Measurements from ENCODE around the gene IDH3G.

Gene IDH3G

DNA sequence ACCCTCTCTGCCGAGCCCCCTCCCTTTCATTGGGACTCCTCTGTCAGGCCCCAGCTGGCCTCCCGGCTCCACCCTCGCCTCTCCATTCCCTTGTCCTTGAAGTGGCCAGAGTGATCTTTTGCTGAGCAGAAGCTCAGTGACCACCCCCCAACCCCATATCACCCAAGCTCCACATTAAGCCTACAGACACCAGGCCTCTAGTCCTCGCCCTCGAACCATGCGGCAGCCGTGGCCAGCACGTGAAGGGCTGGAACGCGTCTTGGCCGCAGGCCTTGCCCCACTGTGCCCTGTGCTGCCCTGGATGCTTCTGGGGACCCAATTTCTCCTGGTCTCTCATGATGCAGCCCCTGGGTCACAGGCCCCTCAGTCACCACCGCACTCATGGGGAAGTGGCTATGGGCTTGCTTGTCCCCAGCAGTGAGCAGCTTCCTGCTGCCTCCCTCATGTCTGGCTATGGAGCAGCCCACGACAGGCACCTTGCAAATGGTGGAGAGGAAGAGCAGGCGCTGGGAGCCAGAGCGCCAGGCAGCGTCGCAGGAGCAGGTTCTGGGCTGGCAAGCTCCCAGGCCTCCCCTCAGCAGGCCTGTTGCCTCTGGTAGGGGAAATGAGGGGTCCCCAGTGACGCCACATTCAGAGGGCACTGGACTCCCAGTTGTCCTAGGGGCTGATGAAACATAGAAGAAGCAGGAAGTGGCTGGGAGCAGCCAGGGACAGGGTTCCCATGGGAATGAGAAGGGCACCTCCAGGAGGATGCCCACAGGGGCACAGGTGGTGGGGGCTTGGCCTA, 14.1 kb downstream of the IDH3G start:
- no peak overlapping the region for H3K27ac ChIP-seq (ENCODE audit: low read depth, low read length, poor library complexity, severe bottlenecking)
- H4K20me1 ChIP-seq (ENCODE audit: insufficient read depth, low read length): no peaks in the 10 kb centered on the region
- no peaks in the 10 kb centered on the region for H3K27me3 ChIP-seq (ENCODE audit: insufficient read depth, low read length)
- peaks cover 7% of the 10 kb centered on the region; the same call in 1 of the 2 replicates for H3K36me3 ChIP-seq (ENCODE audit: insufficient read depth, low read length)
- no peaks in the 10 kb centered on the region for H3K79me2 ChIP-seq (ENCODE audit: insufficient read depth, low read length)
- TF ChIP-seq EZH2 (IDR thresholded peaks at IDR 0.05; ENCODE audit: borderline replicate concordance, low read length) (no peak), CTCF (IDR thresholded peaks at IDR 0.05; ENCODE audit: low read length) (no peak)
- H3F3A ChIP-seq (ENCODE audit: insufficient read depth, low read length): no peaks in the 10 kb centered on the region
- H3K9me3 ChIP-seq (ENCODE audit: low read length): no peaks in the 10 kb centered on the region
- no peak overlapping the region for H3K9ac ChIP-seq (ENCODE audit: low read length)
- H3K4me2 ChIP-seq (ENCODE audit: low read length): no peak overlapping the region
- peaks cover 3% of the 10 kb centered on the region for H3K4me1 ChIP-seq (ENCODE audit: insufficient read depth, low read length, severe bottlenecking)
- no peak overlapping the region for H2AFZ ChIP-seq (ENCODE audit: low read length)
- H3K4me3 ChIP-seq (ENCODE audit: low read depth, low read length, poor library complexity, severe bottlenecking): no peak overlapping the region
- H3K9me2 ChIP-seq (ENCODE audit: low read depth, low read length): no peaks in the 10 kb centered on the region

DNA sequence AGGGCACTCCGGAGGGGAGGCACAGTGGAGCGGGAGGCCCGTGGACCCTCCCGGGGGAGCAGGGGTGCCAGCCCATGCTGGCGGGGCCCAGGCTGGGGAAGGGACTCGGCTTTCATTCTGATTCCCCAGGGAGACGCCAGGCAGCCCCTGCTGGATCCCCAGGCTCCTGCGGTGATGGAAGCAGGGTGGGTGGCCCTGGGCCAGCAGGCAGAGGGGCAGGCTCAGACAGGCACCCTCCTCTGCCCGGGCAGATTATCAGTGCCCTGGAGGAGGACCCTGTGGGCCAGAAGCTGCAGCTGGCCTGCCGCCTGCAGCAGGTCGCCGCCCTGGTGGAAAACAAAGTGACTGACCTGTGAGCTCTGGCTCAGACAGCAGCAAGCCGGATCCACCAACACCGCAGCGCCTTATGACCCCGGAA, 15.5 kb downstream of the IDH3G start:
- Histone ChIP-seq H2AFZ (ENCODE audit: low read length) (no peak overlapping the region), H3K9ac (ENCODE audit: low read length) (no peak overlapping the region), H3F3A (ENCODE audit: insufficient read depth, low read length) (no peaks in the 10 kb centered on the region), H3K27me3 (ENCODE audit: insufficient read depth, low read length) (no peaks in the 10 kb centered on the region), H3K27ac (ENCODE audit: low read depth, low read length, poor library complexity, severe bottlenecking) (no peak overlapping the region), H3K36me3 (ENCODE audit: insufficient read depth, low read length) (no peaks in the 10 kb centered on the region; the same call in 1 of the 2 replicates), H3K4me2 (ENCODE audit: low read length) (no peak overlapping the region), H3K9me3 (ENCODE audit: low read length) (no peaks in the 10 kb centered on the region), H3K79me2 (ENCODE audit: insufficient read depth, low read length) (no peaks in the 10 kb centered on the region), H3K4me1 (ENCODE audit: insufficient read depth, low read length, severe bottlenecking) (peaks cover 3% of the 10 kb centered on the region), H3K4me3 (ENCODE audit: low read depth, low read length, poor library complexity, severe bottlenecking) (no peak overlapping the region), H3K9me2 (ENCODE audit: low read depth, low read length) (no peaks in the 10 kb centered on the region), H4K20me1 (ENCODE audit: insufficient read depth, low read length) (no peaks in the 10 kb centered on the region)
- TF ChIP-seq CTCF (IDR thresholded peaks at IDR 0.05; ENCODE audit: low read length) (no peak; the same call in 1 of the 2 replicates), EZH2 (IDR thresholded peaks at IDR 0.05; ENCODE audit: borderline replicate concordance, low read length) (no peak)

- Histone ChIP-seq H3K4me3 (ENCODE audit: low read depth, low read length, poor library complexity, severe bottlenecking) (no peak overlapping the region), H3K27me3 (ENCODE audit: insufficient read depth, low read length) (no peaks in the 10 kb centered on the region), H3K27ac (ENCODE audit: low read depth, low read length, poor library complexity, severe bottlenecking) (no peak overlapping the region), H3K9ac (ENCODE audit: low read length) (no peak overlapping the region), H3K79me2 (ENCODE audit: insufficient read depth, low read length) (no peaks in the 10 kb centered on the region), H4K20me1 (ENCODE audit: insufficient read depth, low read length) (no peaks in the 10 kb centered on the region), H3K4me1 (ENCODE audit: insufficient read depth, low read length, severe bottlenecking) (peaks cover 3% of the 10 kb centered on the region), H3K9me2 (ENCODE audit: low read depth, low read length) (no peaks in the 10 kb centered on the region), H3K4me2 (ENCODE audit: low read length) (no peak overlapping the region), H3K9me3 (ENCODE audit: low read length) (no peaks in the 10 kb centered on the region), H3F3A (ENCODE audit: insufficient read depth, low read length) (no peaks in the 10 kb centered on the region), H3K36me3 (ENCODE audit: insufficient read depth, low read length) (no peaks in the 10 kb centered on the region; the same call in 1 of the 2 replicates), H2AFZ (ENCODE audit: low read length) (no peak overlapping the region)
- TF ChIP-seq CTCF (IDR thresholded peaks at IDR 0.05; ENCODE audit: low read length) (no peak), EZH2 (IDR thresholded peaks at IDR 0.05; ENCODE audit: borderline replicate concordance, low read length) (no peak)
Measured at GRCh38 chrX:153778181-153778580, 16.0 kb downstream of the IDH3G start.

All from OCI-LY1 (cell line).